Measurements from ENCODE around the gene CDAN1.
"Not testable (repeated sequence)": the region's sequence is repeated elsewhere in the genome, so short reads cannot be mapped to it uniquely, and the experiment has no call there.

The CDAN1 gene, protein sequence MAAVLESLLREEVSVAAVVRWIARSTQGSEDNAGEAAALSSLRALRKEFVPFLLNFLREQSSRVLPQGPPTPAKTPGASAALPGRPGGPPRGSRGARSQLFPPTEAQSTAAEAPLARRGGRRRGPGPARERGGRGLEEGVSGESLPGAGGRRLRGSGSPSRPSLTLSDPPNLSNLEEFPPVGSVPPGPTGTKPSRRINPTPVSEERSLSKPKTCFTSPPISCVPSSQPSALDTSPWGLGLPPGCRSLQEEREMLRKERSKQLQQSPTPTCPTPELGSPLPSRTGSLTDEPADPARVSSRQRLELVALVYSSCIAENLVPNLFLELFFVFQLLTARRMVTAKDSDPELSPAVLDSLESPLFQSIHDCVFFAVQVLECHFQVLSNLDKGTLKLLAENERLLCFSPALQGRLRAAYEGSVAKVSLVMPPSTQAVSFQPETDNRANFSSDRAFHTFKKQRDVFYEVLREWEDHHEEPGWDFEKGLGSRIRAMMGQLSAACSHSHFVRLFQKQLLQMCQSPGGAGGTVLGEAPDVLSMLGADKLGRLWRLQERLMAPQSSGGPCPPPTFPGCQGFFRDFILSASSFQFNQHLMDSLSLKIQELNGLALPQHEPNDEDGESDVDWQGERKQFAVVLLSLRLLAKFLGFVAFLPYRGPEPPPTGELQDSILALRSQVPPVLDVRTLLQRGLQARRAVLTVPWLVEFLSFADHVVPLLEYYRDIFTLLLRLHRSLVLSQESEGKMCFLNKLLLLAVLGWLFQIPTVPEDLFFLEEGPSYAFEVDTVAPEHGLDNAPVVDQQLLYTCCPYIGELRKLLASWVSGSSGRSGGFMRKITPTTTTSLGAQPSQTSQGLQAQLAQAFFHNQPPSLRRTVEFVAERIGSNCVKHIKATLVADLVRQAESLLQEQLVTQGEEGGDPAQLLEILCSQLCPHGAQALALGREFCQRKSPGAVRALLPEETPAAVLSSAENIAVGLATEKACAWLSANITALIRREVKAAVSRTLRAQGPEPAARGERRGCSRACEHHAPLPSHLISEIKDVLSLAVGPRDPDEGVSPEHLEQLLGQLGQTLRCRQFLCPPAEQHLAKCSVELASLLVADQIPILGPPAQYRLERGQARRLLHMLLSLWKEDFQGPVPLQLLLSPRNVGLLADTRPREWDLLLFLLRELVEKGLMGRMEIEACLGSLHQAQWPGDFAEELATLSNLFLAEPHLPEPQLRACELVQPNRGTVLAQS
- 34.3 to 49.3 reads per million in 2 donors for total RNA-seq

DNA sequence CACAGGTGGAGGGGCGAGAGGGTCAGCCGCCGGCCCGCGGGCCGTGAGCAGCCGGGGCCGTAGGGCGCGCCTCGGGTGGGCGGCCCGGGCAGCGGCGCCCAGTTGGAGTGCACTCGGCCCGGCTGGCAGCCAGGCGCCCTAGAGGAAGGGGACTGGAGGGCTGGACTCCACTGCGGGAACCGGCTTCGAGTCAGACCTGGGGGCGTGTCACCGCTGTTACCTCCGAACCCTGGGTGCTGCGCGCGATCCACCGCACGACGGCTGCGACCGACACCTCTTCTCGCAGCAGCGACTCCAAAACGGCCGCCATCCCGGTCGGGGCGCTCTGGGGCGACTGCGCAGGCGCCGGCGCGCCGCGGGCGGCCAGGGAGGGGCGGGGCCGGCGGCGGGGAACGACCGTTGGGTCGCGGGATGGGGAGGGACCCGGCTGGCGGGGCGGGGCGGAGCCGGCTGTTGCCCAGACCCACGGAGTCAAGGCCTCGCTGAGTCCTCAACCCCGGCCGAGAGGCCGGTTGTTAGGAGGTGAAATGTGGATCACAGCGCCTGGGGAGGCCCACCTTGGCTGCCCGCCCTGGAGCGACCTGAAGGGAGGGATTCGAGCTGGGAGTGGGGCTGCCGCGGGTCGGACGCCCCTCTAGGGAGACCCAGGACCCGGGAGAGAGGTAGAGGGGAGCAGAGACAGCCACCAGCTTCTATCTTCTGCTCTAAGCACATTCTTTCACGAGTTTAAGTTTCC lies at the start of gene CDAN1:
TSS of gene CDAN1 (minus strand) at position 336 of the 736 bp plus-strand sequence. CDS start at position 310, 26 bp downstream.
- peak; percentile 92 for DNase-seq

DNA sequence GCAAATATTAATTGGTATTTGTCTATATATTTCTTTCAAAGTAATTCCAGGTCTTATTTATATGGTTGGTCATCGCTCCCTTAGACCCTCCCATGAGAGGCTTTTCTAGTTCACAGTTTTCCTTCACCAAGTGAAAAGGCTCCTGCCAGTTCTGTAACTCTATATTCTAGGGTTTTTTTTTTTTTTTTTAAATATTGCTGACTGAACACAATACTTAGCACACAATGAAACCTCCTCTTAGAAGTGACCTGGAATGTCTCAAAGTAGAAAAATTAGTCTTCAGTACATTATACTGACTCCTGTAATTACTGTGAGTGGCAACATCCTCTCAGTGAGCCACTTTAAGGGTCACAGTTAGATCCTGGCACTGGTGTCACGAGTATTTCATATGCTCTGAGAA lies 48.6 kb upstream of the CDAN1 start:
- DNase-seq: no peak

DNA sequence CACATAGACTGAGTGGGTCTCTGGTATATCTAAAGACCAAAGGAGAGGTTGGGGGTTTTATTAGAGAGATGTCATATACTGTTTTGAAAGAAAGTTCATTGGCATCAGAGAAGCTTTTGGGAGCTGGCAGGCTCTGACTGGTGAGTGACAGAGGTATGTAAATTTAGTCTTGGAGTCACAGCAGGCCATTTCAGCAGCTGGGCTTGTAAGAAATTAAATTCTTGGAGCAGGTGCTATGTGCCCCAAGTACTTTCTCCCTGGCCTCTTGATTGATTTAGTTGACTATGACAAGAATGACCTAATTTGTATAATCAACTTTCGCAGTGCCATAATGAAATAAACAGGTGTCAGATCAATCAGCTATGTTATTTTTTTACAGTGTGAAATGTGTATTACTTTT lies 47.8 kb upstream of the CDAN1 start:
- DNase-seq: no peak

DNA sequence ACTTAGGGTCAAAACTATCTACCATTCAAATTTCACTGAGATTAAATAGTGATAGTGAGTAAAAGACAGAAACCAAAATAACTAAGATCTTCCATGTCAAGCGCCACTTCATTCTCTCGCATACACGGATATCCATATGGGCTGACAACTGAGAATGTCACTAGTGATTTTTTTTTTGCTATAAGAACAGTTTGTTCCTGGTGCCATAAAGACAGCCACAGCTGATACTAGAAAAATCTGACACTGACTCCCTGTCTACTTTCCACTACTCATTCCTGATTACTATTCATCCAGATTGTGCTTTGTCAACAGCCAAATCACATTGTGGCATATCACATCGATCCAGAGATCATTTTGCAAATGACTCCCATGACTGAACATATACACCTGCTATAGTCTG lies 45.8 kb upstream of the CDAN1 start:
- DNase-seq: no peak

DNA sequence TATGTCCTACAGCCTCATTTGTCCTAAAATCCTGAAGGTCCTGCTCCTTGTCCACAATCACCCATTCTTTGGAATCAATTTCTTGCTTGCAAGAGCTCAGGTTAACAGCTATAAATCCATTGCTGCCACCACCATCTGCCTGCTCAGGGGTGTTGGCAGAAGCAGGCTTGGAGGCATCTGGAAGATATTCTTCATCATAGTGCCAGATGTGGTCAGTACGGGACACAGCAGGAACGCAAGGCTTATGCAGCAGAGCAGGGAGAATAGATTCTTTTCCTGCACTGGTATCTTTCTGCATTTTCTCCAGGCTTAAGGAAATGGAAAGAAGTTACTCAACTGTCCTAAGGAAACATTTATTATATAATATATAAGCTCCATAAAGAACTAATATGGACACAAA lies 38.5 kb upstream of the CDAN1 start:
- DNase-seq: no peak

DNA sequence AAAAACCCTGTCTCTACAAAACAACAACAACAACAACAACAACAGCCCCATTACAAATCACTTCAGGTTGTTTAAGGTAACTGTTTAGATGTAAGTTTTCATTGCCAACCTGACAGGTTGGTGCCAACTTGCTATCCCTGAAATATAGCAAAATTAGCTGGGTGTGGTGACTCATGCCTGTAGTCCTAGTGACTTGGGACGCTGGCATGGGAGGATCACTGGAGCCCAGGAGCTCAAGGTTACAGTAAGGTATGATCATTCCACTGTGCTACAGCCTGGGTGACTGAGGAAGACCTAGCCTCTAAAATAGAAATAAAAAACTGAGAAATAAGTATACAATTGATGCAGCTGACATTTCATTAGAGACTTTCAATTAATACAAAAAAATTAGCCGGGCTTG lies 36.0 kb upstream of the CDAN1 start:
- DNase-seq: no peak

DNA sequence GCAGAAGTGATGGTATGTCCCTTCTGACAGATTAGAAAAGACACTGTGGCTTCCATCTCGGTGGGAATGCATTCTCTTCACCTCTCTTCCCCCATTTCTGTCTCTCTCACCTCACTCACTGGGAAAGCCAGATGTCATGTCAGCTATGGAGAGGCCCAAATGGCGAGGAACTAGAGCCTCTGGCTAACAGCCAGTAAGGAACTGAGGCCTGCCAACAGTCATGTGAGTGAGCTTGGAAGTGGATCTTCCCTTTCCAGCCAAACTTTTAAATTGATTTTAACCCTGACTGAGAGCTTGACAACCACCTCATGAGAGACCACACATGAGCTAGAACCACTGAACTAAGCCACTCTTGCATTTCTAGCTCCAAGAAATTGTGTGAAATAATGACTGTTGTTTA lies 35.2 kb upstream of the CDAN1 start:
- DNase-seq: no peak

DNA sequence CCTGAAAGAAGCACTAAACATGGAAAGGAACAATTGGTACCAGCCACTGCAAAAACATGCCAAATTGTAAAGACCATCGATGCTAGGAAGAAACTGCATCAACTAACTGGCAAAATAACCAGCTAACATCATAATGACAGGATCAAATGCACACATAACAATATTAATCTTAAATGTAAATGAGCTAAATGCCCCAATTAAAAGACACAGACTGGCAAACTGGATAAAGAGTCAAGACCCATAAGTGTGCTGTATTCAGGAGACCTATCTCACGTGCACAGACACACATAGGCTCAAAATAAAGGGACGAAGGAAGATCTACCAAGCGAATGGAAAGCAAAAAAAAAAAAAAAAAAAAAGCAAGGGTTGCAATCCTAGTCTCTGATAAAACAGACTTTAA lies 29.2 kb upstream of the CDAN1 start:
- not testable (repeated sequence) for DNase-seq

DNA sequence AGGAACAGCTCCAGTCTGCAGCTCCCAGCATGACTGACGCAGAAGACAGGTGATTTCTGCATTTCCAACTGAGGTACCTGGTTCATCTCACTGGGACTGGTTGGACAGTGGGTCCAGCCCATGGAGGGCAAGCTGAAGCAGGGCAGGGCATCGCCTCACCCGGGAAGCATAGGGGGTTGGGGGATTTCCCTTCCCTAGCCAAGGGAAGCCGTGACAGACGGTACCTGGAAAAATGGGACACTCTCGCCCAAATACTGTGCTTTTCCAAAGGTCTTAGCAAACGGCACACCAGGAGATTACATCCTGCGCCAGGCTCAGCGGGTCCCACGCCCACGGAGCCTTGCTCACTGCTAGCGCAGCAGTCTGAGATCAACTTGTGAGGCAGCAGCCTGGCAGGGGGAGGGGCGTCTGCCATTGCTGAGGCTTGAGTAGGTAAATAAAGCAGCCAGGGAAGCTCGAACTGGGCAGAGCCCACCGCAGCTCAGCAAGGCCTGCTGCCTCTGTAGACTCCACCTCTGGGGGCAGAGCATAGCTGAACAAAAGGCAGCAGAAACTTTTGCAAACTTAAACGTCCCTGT lies 27.3 kb upstream of the CDAN1 start:
- DNase-seq: not testable (repeated sequence)

DNA sequence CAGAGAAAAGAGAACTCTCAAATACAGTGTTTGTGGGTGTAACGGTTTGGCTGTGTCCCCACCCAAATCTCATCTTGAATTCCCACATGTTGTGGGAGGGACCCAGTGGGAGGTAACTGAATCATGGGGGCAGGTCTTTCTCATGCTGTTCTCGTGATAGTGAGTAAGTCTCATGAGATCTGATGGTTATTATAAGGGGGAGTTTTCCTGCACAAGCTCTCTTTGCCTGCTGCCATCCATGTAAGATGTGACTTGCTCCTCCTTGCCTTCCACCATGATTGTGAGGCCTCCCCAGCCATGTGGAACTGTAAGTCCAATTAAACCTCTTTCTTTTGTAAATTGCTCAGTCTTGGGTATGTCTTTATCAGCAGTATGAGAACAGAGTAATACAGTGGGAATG lies 24.9 kb upstream of the CDAN1 start:
- not testable (repeated sequence) for DNase-seq

DNA sequence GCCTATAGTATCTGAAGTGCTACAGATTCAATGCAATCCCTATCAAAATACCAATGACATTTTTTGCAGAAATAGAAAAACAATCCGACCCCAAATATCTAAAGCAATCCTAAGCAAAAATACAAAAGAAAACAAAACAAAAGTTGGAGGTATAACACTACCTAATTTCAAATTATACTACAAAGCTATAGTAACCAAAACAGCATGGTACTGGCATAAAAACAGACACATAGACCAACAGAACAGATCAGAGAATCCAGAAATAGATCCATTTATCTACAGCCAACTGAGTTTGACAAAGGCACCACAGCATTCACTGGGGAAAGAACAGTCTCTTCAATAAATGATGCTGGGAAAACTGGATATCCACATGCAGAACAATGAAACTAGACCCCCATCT lies 23.8 kb upstream of the CDAN1 start:
- DNase-seq: no peak

DNA sequence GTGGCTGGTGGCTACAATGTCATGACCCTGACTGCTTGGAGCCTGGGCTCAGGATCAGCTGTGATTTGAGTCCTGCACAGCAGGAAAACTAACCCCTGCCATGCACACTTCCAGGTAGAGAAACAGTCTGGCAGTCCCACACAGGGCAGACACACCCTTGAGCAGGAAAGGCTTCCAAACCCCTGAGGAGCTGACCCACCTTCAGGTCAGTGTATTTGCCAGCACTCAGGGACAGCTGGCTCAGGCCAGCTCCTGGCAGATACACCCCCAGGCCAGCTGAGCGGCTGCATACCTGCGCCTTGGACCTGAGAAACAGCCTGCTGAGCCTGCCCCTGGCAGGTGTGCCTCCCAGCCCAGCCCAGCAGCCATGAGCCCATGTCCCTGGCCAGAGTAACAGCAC lies 22.2 kb upstream of the CDAN1 start:
- DNase-seq: no peak

DNA sequence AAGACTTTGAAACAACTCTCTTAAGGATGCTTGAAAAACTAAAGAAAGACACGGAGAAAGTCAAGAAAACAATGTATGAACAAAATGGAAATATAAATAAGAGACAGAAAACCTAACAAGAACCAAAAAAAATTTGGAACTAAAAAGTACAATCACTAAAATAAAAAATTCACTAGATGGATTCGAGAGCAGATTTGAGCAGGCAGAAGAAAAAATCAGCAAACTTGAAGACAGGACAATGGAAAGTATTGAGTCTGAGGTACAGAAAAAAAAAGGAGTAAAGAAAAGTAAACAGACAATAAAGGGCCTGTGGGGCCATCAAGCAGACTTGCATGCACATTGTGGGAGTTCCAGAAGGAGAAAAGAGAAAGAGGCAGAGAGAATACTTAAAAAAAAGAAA lies 13.4 kb upstream of the CDAN1 start:
- DNase-seq: no peak

DNA sequence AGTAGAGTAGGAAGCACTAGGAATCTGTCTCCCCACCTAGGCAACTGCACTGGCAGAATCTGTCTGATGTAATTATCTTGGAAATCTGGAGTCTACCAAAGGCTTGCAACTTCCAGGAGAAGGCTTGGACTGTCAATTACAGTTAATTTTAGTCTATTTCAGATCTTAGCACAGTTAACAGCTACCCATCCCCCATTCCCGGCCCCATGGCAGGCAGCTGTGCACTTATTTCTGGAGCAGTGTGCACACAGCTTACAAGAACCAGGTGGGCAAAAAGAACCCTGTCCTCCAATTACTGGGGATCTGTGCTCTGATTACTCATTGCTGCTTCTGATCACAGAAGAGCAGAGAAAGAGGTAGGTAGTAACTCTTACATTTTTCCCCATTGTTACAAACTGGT lies 12.3 kb upstream of the CDAN1 start:
- DNase-seq: no peak

DNA sequence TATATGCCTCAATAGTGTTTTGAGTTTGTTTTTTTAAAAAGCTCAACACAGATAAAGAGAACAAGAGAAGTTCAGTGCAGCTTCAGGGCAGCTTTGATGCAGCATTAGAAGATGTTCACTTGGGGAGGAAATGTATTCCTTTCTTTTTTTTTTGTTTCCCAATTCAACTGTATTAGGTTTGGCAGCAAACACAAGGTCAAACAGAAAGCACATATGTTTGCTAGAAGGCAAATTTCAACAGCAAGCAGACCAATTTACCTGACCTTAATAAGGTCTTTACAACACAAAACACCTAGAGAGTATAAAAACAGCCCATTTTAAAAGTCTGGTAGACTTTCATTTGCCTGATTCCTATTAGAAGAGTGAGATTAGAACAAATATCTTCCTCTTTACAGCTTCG lies 7.3 kb upstream of the CDAN1 start:
- DNase-seq: no peak

DNA sequence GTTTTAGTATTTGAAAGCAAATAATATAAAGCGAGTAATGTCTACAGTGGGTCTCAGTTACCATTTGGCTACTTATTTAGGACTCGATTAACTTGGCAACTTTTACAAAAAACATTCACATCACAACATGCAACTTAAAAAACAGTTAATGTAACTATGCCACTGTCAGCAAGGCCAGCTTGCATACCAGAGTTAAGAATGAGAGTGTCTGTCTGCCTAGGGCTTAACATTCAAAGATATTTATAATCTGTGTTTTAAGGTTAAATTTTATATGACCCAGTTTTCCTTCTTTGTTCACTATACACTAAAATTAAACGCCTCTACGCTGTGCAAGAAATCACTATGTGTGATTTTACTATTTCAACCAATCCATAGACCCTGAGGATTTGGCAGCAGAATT lies 5.2 kb upstream of the CDAN1 start:
- DNase-seq: no peak

DNA sequence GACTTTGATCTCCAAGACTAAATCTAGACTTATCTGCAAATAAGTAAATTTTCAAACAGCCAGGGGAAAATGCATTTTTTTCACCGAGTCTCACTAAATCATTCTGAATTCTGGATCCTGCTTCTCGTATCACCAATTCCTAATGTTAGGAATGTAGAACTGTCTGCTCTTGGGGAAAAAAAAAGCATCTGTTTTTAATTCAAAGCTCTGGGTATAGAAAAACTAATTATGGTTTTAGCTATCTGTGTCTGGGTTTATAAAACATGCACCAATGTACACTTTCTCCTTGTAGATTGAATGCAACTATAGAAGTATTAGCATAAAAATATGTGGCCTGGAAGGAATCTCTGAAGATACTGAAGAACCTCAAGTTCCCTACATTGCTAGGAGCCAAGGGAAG lies 4.8 kb upstream of the CDAN1 start:
- no peak for DNase-seq

DNA sequence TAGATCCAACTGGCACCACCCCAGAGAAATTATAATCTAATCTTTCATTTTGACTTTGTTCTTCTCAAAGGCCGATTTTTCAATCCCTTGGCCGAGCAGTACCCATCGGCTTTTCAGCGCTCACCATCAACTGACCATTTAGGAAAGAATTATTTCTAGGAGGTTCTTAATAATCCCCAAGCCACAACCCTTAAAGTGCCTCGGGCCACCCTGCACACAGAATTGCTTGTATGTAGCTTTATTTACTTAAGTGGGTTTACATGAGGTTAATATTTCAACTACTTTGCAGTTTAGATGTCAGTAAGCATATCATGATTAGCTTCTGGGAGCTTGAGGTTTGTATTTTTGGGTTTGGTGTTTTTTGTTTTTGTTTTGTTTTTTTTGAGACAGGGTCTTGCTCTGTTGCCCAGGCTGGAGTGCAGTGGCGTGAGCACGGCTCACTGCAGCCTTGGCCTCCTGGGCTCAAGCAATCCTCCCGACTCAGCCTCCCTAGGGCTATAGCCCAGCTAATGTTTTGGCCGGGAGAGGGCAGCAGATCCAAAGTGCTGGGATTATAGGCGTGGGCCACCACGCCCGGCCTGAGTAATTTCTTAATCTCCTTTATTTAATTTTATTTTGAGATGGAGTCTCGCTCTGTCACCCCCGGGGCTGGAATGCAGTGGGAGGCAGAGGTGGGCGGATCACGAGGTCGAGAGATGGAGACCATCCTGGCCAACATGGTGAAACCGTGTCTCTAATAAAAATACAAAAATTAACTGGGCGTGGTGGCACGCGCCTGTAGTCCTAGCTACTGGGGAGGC lies 801 bp upstream of the CDAN1 start:
- no peak for DNase-seq

DNA sequence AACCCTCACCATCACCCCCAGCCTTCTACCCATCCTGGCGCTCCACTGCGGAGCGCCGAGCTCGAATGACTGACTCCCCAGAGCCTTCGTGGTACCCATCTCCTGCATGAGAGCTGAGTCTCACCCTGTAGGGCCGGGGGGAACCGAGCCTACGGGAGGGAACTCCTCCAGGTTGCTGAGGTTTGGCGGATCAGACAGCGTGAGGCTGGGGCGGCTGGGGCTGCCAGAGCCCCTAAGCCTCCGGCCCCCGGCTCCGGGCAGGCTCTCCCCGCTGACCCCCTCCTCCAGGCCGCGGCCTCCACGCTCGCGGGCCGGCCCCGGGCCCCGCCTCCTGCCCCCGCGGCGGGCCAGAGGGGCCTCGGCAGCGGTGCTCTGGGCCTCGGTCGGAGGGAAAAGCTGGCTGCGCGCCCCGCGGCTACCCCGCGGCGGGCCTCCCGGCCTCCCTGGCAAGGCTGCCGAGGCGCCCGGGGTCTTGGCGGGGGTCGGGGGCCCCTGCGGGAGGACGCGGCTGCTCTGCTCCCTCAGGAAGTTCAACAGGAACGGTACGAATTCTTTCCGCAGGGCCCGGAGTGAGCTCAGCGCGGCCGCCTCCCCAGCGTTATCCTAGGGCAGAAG lies 643 bp downstream of the CDAN1 start:
- DNase-seq: no peak

DNA sequence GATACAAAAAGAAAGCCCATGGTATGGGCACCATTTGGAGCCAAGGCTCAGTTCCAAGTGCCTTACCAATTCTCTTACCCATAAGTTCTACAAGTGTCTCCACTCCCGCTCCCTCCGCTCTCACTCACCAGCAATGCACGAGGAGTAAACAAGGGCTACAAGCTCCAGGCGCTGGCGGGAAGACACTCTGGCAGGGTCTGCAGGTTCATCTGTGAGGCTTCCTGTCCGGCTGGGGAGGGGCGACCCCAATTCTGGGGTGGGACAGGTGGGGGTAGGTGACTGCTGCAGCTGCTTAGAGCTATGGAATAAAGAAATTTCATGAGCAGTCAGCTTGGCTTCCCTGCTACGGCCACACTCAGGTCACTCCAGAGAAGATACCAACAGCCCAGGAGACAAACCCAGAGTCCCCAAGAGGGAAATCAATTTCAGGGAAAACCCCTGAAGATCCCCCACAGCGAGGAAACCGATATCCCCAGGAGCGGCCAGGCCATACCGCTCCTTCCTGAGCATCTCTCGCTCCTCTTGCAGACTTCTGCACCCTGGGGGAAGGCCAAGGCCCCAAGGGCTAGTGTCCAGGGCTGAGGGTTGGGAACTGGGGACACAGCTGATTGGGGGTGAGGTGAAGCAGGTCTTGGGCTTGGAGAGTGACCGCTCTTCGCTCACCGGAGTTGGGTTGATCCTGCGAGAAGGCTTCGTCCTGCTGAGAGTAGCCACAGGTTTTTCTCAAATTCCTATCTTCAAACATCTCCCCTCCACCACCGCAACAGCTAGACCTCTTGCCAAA lies 1.4 kb downstream of the CDAN1 start:
- DNase-seq: no peak

All from T-helper 9 cell (primary cell).